Upper lobe of right lung (tissue), 1 donor: Measurements from ENCODE around the gene TMEM150B. TPM values are rescaled to one million over a fixed set of nuclear protein-coding genes. Genes with fewer than 3 reads are reported as not detected.

Experiments used
- ATAC-seq: fragments of 200-7000 bp; cut with Tn5 transposase; one replicate; pipeline ENCODE4 v1.9.1; 2020; ENCODE audit warnings: mild to moderate bottlenecking, moderate library complexity
- DNase-seq: peaks from one replicate; pipeline ENCODE4 v3.0.0-alpha.2; 2020
- H3K27ac ChIP-seq: fragments of 200-600 bp; one replicate; pipeline ENCODE4 v1.8.0; 2022
- H3K27me3 ChIP-seq: fragments of 200-600 bp; one replicate; pipeline ENCODE4 v1.8.0; 2022; ENCODE audit warnings: mild to moderate bottlenecking
- H3K36me3 ChIP-seq: fragments of 200-600 bp; one replicate; pipeline ENCODE4 v1.8.0; 2022
- H3K4me1 ChIP-seq: fragments of 200-600 bp; one replicate; pipeline ENCODE4 v1.8.0; 2022
- H3K4me3 ChIP-seq: fragments of 200-600 bp; one replicate; pipeline ENCODE4 v1.8.0; 2022; ENCODE audit warnings: mild to moderate bottlenecking
- H3K9me3 ChIP-seq: fragments of 200-600 bp; one replicate; pipeline ENCODE4 v1.8.0; 2022
- intact Hi-C: fragments of 100-400 bp; cut with DNase I; formaldehyde crosslinking; loops from one replicate; pipeline ENCODE4 v1.11.0; 2022
- total RNA-seq: library from RNA; stranded (reverse); fragmentation: NEBNext Ultra II Directional; extraction: Animal tissue kit (Norgen Biotek cat#: 25700); gene quantifications from one replicate; pipeline ENCODE4 v1.2.1, GENCODE V29; 2021
- TF ChIP-seq, protein P1 (sequence below): fragments of 200-600 bp; IDR thresholded peaks from one replicate; pipeline ENCODE4 v1.8.0; 2022; ENCODE audit warnings: antibody characterized with exemption
- donor health status: DM: no; HTN: yes; CAD: no; lungs with severe emphysema.

Gene TMEM150B
- total RNA-seq, 1 donor from 2014 or later: 23.9 TPM

- intact Hi-C loops: no loop called here
- Histone ChIP-seq H3K4me1 (no peaks in the 10 kb centered on the region), H3K27me3 (no peaks in the 10 kb centered on the region), H3K4me3 (no peak overlapping the region), H3K27ac (no peak overlapping the region), H3K36me3 (peaks cover 26% of the 10 kb centered on the region), H3K9me3 (no peaks in the 10 kb centered on the region)
- ATAC-seq: peak; percentile 20
- TF ChIP-seq, protein P1, sequence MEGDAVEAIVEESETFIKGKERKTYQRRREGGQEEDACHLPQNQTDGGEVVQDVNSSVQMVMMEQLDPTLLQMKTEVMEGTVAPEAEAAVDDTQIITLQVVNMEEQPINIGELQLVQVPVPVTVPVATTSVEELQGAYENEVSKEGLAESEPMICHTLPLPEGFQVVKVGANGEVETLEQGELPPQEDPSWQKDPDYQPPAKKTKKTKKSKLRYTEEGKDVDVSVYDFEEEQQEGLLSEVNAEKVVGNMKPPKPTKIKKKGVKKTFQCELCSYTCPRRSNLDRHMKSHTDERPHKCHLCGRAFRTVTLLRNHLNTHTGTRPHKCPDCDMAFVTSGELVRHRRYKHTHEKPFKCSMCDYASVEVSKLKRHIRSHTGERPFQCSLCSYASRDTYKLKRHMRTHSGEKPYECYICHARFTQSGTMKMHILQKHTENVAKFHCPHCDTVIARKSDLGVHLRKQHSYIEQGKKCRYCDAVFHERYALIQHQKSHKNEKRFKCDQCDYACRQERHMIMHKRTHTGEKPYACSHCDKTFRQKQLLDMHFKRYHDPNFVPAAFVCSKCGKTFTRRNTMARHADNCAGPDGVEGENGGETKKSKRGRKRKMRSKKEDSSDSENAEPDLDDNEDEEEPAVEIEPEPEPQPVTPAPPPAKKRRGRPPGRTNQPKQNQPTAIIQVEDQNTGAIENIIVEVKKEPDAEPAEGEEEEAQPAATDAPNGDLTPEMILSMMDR: no peak
- no peak for DNase-seq
Measured at GRCh38 chr19:55270172-55270942, 54.8 kb downstream of the TMEM150B start.

- H3K9me3 ChIP-seq: no peaks in the 10 kb centered on the region
- DNase-seq: no peak
- no peak overlapping the region for H3K4me3 ChIP-seq
- no peaks in the 10 kb centered on the region for H3K4me1 ChIP-seq
- H3K36me3 ChIP-seq: peaks cover 21% of the 10 kb centered on the region
- TF ChIP-seq, protein P1: no peak
- H3K27me3 ChIP-seq: no peaks in the 10 kb centered on the region
- intact Hi-C loops: no loop called here
- no peak overlapping the region for H3K27ac ChIP-seq
- ATAC-seq: no peak
Measured at GRCh38 chr19:55269299-55269698, 55.8 kb downstream of the TMEM150B start.

DNA sequence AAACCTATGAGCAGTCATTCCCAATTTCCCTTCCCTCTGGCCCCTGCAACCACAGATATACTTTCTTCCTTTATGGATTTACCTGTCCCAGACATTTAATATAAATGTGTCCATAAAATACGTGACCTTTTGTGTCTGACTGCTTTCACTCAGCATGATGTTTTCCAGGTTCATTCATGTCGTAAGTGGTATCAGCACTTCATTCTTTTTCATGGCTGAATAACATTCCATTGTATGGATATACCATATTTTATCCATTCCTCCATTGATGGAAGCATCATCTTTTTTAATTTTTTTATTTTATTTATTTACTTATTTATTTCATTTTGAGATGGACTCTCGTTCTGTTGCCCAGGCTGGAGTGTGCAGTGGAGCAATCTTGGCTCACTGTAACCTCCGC, 58.3 kb downstream of the TMEM150B start:
- Histone ChIP-seq H3K4me1 (no peaks in the 10 kb centered on the region), H3K27me3 (no peaks in the 10 kb centered on the region), H3K9me3 (no peaks in the 10 kb centered on the region), H3K4me3 (no peak overlapping the region), H3K27ac (no peak overlapping the region), H3K36me3 (no peaks in the 10 kb centered on the region)
- TF ChIP-seq, protein P1: no peak
- no peak for ATAC-seq
- intact Hi-C loops: no loop called here
- DNase-seq: no peak

GRCh38 chr19:55266404-55266803, 58.7 kb downstream of the TMEM150B start:
- no peaks in the 10 kb centered on the region for H3K4me1 ChIP-seq
- TF ChIP-seq, protein P1: no peak
- no peaks in the 10 kb centered on the region for H3K27me3 ChIP-seq
- DNase-seq (no peak), ATAC-seq (no peak)
- intact Hi-C loops: no loop called here
- no peaks in the 10 kb centered on the region for H3K36me3 ChIP-seq
- no peak overlapping the region for H3K27ac ChIP-seq
- H3K4me3 ChIP-seq: no peak overlapping the region
- no peaks in the 10 kb centered on the region for H3K9me3 ChIP-seq

DNA sequence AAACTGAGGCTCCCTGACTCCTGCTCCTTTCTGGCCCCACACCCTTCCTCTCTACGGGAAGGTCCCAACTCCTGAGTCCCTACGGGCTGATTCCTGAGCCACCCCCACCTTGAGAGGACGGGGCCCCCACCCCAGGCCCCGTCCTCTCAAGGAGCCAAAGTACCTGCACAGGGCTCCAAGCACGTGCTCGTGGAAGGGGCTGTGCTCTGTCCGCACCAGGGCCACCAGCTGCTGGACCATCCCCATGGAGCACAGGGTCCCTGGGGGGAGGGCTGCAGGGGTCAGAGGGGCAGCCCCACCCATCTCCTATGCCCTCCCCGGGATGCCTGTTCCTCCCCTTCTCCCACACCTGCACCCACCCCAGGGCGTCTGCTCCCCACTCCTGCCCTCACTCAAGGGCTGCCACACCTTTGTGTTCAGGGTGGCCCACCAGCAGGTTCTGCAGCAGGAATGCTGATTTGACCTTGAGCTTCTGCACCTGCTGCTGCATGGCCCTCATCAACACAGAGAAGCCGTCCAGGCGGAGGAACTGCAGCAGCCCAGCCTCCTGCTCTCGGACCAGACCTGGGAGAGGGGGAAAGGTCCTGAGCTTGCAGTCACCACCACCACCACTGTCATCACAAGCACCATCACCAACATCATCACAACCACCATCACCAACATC, 59.3 kb downstream of the TMEM150B start:
- intact Hi-C loops: no loop called here
- H3K36me3 ChIP-seq: no peaks in the 10 kb centered on the region
- no peak overlapping the region for H3K27ac ChIP-seq
- peak; percentile 13 for ATAC-seq
- TF ChIP-seq, protein P1: no peak
- no peaks in the 10 kb centered on the region for H3K4me1 ChIP-seq
- no peaks in the 10 kb centered on the region for H3K27me3 ChIP-seq
- no peak overlapping the region for H3K4me3 ChIP-seq
- no peak for DNase-seq
- H3K9me3 ChIP-seq: no peaks in the 10 kb centered on the region
